DOHH2 (cell line): ENCODE measurements around the gene RAB5IF.

Experiments
- H3F3A ChIP-seq: fragments of 200-600 bp; sonication (generic), shearing (Covaris generic); 2 replicates; pipeline ENCODE4 v1.6.0; 2016; ENCODE audit warnings: antibody characterized with exemption, mild to moderate bottlenecking; ENCODE audit not compliant: control insufficient read depth, insufficient read depth
- H3K27ac ChIP-seq: fragments of 200-600 bp; sonication (generic); 2 replicates; pipeline ENCODE4 v1.5.1; 2014; ENCODE audit warnings: low read depth, mild to moderate bottlenecking, low read length, moderate library complexity
- H3K27me3 ChIP-seq: fragments of 200-600 bp; sonication (generic); 2 replicates; pipeline ENCODE4 v1.6.1; 2014; ENCODE audit warnings: mild to moderate bottlenecking, low read length, mixed read lengths; ENCODE audit not compliant: control insufficient read depth
- H3K36me3 ChIP-seq: fragments of 200-600 bp; sonication (generic); 2 replicates; pipeline ENCODE4 v1.6.1; 2014; ENCODE audit warnings: mild to moderate bottlenecking, low read length, moderate library complexity, mixed read lengths; ENCODE audit not compliant: control insufficient read depth
- H3K4me1 ChIP-seq: fragments of 200-600 bp; sonication (generic); 2 replicates; pipeline ENCODE4 v1.6.1; 2014; ENCODE audit warnings: mild to moderate bottlenecking, low read length, mixed read lengths; ENCODE audit not compliant: control insufficient read depth
- H3K4me2 ChIP-seq: fragments of 200-600 bp; sonication (generic); 2 replicates; pipeline ENCODE4 v1.6.0; 2014; ENCODE audit warnings: mild to moderate bottlenecking, low read length, moderate library complexity
- H3K4me3 ChIP-seq: fragments of 200-600 bp; sonication (generic); 2 replicates; pipeline ENCODE4 v1.5.1; 2014; ENCODE audit warnings: mild to moderate bottlenecking, low read length, mixed read lengths
- H3K79me2 ChIP-seq: fragments of 200-600 bp; sonication (generic); 2 replicates; pipeline ENCODE4 v1.6.1; 2014; ENCODE audit warnings: mild to moderate bottlenecking, low read length, mixed read lengths; ENCODE audit not compliant: control insufficient read depth
- H3K9me2 ChIP-seq: fragments of 200-600 bp; sonication (generic); replicated peaks from 2 replicates; pipeline ENCODE4 v1.6.1; 2014; ENCODE audit warnings: mild to moderate bottlenecking, low read length, mixed read lengths; ENCODE audit not compliant: control insufficient read depth
- H3K9me3 ChIP-seq: fragments of 200-600 bp; sonication (generic); 2 replicates; pipeline ENCODE4 v1.6.1; 2014; ENCODE audit warnings: antibody characterized with exemption, low read length, mixed read lengths; ENCODE audit not compliant: control insufficient read depth, insufficient read depth
- H4K20me1 ChIP-seq: fragments of 200-600 bp; sonication (generic); 2 replicates; pipeline ENCODE4 v1.6.0; 2014; ENCODE audit warnings: low read depth, mild to moderate bottlenecking, antibody characterized with exemption, low read length, moderate library complexity; ENCODE audit not compliant: control insufficient read depth, insufficient read depth
- EZH2phosphoT487 ChIP-seq: fragments of 200-600 bp; sonication (generic); IDR thresholded peaks from 2 replicates; pipeline ENCODE4 v1.6.1; 2017; ENCODE audit warnings: borderline replicate concordance, mild to moderate bottlenecking, antibody characterized with exemption, low read length, moderate library complexity, mixed read lengths
- TF ChIP-seq, protein P1 (sequence below): fragments of 200-600 bp; sonication (generic); IDR thresholded peaks from one replicate; pipeline ENCODE4 v1.5.1; 2014; ENCODE audit warnings: antibody characterized with exemption, mild to moderate bottlenecking, low read depth, low read length; ENCODE audit not compliant: poor library complexity, severe bottlenecking

The RAB5IF gene

DNA sequence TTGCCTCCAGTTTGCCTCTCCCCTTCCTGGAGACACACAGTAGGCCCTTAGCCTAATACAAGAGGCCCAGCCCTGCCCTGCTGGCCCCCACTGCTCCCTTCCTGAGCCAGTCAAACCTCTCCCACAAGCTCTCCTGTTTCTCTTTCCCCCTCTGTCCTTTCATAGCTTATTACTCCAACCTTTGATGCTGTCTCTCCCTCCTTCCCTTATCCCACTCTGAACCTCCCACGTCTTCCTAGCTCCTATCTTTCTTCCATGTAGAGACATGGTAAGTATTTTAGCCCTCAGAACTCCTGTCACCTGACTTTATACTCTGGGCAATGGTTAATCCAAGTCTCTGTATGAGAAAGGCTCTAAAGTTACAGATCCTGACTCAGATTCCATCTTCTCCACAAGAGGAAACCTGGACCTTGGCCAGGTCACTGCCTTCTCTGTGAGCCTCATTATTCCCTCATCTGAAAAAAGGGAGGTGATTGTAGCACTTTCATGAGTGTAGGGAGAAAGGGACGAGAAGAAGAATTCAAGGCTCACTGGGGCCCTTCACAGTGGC is 25.5 kb upstream of the RAB5IF start:
- Histone ChIP-seq H3K27ac (no peak overlapping the region), H3K4me1 (peaks cover 12% of the 10 kb centered on the region), H3K27me3 (no peaks in the 10 kb centered on the region), H3F3A (no peaks in the 10 kb centered on the region), H3K36me3 (peaks cover 74% of the 10 kb centered on the region), H3K9me2 (no peaks in the 10 kb centered on the region), H4K20me1 (peaks cover 21% of the 10 kb centered on the region), H3K4me2 (no peak overlapping the region), H3K9me3 (no peaks in the 10 kb centered on the region), H3K79me2 (peaks cover 50% of the 10 kb centered on the region), H3K4me3 (no peak overlapping the region)
- TF ChIP-seq EZH2phosphoT487 = no peak
- TF ChIP-seq, protein P1, sequence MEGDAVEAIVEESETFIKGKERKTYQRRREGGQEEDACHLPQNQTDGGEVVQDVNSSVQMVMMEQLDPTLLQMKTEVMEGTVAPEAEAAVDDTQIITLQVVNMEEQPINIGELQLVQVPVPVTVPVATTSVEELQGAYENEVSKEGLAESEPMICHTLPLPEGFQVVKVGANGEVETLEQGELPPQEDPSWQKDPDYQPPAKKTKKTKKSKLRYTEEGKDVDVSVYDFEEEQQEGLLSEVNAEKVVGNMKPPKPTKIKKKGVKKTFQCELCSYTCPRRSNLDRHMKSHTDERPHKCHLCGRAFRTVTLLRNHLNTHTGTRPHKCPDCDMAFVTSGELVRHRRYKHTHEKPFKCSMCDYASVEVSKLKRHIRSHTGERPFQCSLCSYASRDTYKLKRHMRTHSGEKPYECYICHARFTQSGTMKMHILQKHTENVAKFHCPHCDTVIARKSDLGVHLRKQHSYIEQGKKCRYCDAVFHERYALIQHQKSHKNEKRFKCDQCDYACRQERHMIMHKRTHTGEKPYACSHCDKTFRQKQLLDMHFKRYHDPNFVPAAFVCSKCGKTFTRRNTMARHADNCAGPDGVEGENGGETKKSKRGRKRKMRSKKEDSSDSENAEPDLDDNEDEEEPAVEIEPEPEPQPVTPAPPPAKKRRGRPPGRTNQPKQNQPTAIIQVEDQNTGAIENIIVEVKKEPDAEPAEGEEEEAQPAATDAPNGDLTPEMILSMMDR = no peak

DNA sequence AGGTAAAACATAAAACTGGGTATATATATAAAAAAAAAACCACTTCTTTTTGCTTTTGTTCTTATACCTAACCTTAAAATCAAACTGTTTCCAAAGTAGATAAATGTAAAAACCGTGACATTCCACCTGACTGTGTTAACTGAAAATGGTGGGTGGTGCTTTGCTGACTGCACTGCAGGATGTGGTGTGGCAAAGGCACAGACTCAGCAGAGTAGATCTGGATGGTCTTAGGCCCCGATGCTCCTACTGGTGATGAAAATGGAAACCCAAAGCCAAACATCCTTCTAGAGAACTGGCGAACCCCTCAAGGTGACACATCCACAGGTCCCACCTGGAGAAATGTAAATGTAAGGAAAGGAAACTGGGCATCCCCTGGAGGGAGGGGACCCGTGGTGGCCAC is 23.3 kb upstream of the RAB5IF start:
- Histone ChIP-seq H3K27ac (no peak overlapping the region), H3K4me2 (no peak overlapping the region), H3K4me1 (no peaks in the 10 kb centered on the region), H3K9me2 (no peaks in the 10 kb centered on the region), H4K20me1 (peaks cover 10% of the 10 kb centered on the region; the same call in 1 of the 2 replicates), H3K36me3 (peaks cover 75% of the 10 kb centered on the region), H3K9me3 (no peaks in the 10 kb centered on the region), H3K27me3 (no peaks in the 10 kb centered on the region), H3K4me3 (no peak overlapping the region), H3F3A (no peaks in the 10 kb centered on the region), H3K79me2 (peaks cover 28% of the 10 kb centered on the region)
- TF ChIP-seq, protein P1 = no peak
- TF ChIP-seq EZH2phosphoT487 = no peak

DNA sequence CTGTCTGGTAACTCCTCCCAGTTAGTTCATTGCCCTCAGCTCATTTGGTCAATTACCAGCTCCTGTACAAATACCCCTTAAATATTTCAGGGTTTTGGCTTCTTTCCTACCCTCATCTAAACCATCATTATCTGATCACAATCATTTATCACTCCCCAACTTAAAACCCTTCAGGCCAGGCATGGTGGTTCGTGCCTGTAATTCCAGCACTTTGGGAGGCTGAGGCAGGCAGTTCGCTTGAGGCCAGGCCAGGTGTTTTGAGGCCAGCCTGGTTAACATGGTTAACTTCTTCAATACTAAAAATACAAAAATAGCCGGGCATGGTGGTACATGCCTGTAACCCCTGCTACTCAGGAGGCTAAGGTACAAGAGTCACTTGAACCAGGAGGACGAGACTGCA is 22.8 kb upstream of the RAB5IF start:
- TF ChIP-seq, protein P1 = no peak
- TF ChIP-seq EZH2phosphoT487 = no peak
- H3K27ac ChIP-seq = no peak overlapping the region
- H3F3A ChIP-seq = no peaks in the 10 kb centered on the region
- H3K4me2 ChIP-seq = no peak overlapping the region
- H4K20me1 ChIP-seq = peaks cover 8% of the 10 kb centered on the region; the same call in 1 of the 2 replicates
- no peaks in the 10 kb centered on the region for H3K4me1 ChIP-seq
- no peaks in the 10 kb centered on the region for H3K9me3 ChIP-seq
- no peak overlapping the region for H3K4me3 ChIP-seq
- H3K27me3 ChIP-seq = no peaks in the 10 kb centered on the region
- peaks cover 78% of the 10 kb centered on the region for H3K36me3 ChIP-seq
- no peaks in the 10 kb centered on the region for H3K9me2 ChIP-seq
- peaks cover 23% of the 10 kb centered on the region for H3K79me2 ChIP-seq
